Astrocyte (in vitro differentiated cells and primary cell): ENCODE data around the gene AKAP13.

Source experiments
- CTCF ChIP-seq: IDR thresholded peaks from 2 replicates; pipeline ENCODE4 v1.5.1; 2011; ENCODE audit warnings: low read depth, mild to moderate bottlenecking, inconsistent platforms, low read length, moderate library complexity; ENCODE audit not compliant: insufficient read depth
- EZH2 ChIP-seq: IDR thresholded peaks from 2 replicates; pipeline ENCODE4 v1.6.1; 2012; ENCODE audit warnings: mild to moderate bottlenecking, low read length, inconsistent platforms; ENCODE audit not compliant: insufficient read depth

- TF ChIP-seq EZH2 (no peak), CTCF (no peak)
Measured at GRCh38 chr15:85618956-85619491, 238.6 kb downstream of the AKAP13 start.
